Panc1 (cell line): ENCODE results near the gene CRELD2.

Experiments used
- CTCF ChIP-seq: fragments of 450-650 bp; IDR thresholded peaks from 2 replicates; pipeline ENCODE4 v1.5.1; 2017; ENCODE audit warnings: mild to moderate bottlenecking
- TCF7L2 ChIP-seq: IDR thresholded peaks from 2 replicates; pipeline ENCODE4 v1.6.1; 2011; ENCODE audit warnings: mild to moderate bottlenecking, low read depth, low read length, inconsistent platforms

GRCh38 chr22:49955581-49956417 lies 37.4 kb downstream of the CRELD2 start:
- TF ChIP-seq CTCF: no peak
- no peak for TF ChIP-seq TCF7L2
